ENCODE measurements around the gene MICAL3. TPM values are rescaled to one million over a fixed set of nuclear protein-coding genes. Genes with fewer than 3 reads are reported as not detected.

Gene MICAL3
- total RNA-seq, 4 donors from 2014 or later: 6.0 to 9.8 (median 8.1) TPM

GRCh38 chr22:18033204-18033998 is 9.0 kb upstream of the MICAL3 start:
- H3K27me3 ChIP-seq: no peaks in the 10 kb centered on the region
- H3K4me1 ChIP-seq: peaks cover 52 to 57% of the 10 kb centered on the region in 2 donors
- TF ChIP-seq, protein P1, sequence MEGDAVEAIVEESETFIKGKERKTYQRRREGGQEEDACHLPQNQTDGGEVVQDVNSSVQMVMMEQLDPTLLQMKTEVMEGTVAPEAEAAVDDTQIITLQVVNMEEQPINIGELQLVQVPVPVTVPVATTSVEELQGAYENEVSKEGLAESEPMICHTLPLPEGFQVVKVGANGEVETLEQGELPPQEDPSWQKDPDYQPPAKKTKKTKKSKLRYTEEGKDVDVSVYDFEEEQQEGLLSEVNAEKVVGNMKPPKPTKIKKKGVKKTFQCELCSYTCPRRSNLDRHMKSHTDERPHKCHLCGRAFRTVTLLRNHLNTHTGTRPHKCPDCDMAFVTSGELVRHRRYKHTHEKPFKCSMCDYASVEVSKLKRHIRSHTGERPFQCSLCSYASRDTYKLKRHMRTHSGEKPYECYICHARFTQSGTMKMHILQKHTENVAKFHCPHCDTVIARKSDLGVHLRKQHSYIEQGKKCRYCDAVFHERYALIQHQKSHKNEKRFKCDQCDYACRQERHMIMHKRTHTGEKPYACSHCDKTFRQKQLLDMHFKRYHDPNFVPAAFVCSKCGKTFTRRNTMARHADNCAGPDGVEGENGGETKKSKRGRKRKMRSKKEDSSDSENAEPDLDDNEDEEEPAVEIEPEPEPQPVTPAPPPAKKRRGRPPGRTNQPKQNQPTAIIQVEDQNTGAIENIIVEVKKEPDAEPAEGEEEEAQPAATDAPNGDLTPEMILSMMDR (IDR thresholded peaks at IDR 0.05 in 4 of 5, conservative IDR thresholded peaks at IDR 0.05 in 1 of 5): no peak
- in situ Hi-C loops (cut with MboI; ENCODE audit: low sequenced_read_pairs in 4 of 4) (no loop called here), intact Hi-C loops (cut with DNase I; ENCODE audit: low total_unique reads) (no loop called here)
- no peak for ATAC-seq
- DNase-seq: no peak
- no peak overlapping the region for H3K4me3 ChIP-seq
- H3K9me3 ChIP-seq: no peaks in the 10 kb centered on the region
- no peaks in the 10 kb centered on the region for H3K36me3 ChIP-seq
- H3K27ac ChIP-seq: peak overlapping the region; percentile 83 to 94 (median 90)

GRCh38 chr22:18032455-18033101 is 8.2 kb upstream of the MICAL3 start:
- ATAC-seq: no peak
- Histone ChIP-seq H3K27me3 (no peaks in the 10 kb centered on the region), H3K4me3 (no peak overlapping the region), H3K4me1 (peaks cover 56 to 63% of the 10 kb centered on the region in 2 donors), H3K9me3 (no peaks in the 10 kb centered on the region), H3K36me3 (no peaks in the 10 kb centered on the region), H3K27ac (peak overlapping the region; percentile 83 to 94 (median 90))
- no peak for DNase-seq
- in situ Hi-C loops (cut with MboI; ENCODE audit: low sequenced_read_pairs in 4 of 4): no loop called here
- intact Hi-C loops (cut with DNase I; ENCODE audit: low total_unique reads): no loop called here
- TF ChIP-seq POLR2A (IDR thresholded peaks at IDR 0.05): no peak
- TF ChIP-seq, protein P1 (IDR thresholded peaks at IDR 0.05 in 4 of 5, conservative IDR thresholded peaks at IDR 0.05 in 1 of 5): no peak

GRCh38 chr22:18031695-18032454 is 7.5 kb upstream of the MICAL3 start:
- H3K9me3 ChIP-seq: no peaks in the 10 kb centered on the region
- in situ Hi-C loops (cut with MboI; ENCODE audit: low sequenced_read_pairs in 4 of 4): no loop called here
- H3K27me3 ChIP-seq: no peaks in the 10 kb centered on the region
- ATAC-seq: peak; percentile 21 to 58
- peaks cover 61 to 63% of the 10 kb centered on the region in 2 donors for H3K4me1 ChIP-seq
- no peak overlapping the region for H3K4me3 ChIP-seq
- no peaks in the 10 kb centered on the region for H3K36me3 ChIP-seq
- intact Hi-C loops (cut with DNase I; ENCODE audit: low total_unique reads): no loop called here
- TF ChIP-seq, protein P1 (IDR thresholded peaks at IDR 0.05 in 4 of 5, conservative IDR thresholded peaks at IDR 0.05 in 1 of 5): no peak
- TF ChIP-seq POLR2A (IDR thresholded peaks at IDR 0.05): no peak
- H3K27ac ChIP-seq: peak overlapping the region; percentile 83 to 94 (median 90)
- DNase-seq: peak; percentile 62 to 69

GRCh38 chr22:18029686-18030267 is 5.4 kb upstream of the MICAL3 start:
- no peaks in the 10 kb centered on the region for H3K9me3 ChIP-seq
- H3K36me3 ChIP-seq: no peaks in the 10 kb centered on the region
- H3K4me1 ChIP-seq: peaks cover 49 to 53% of the 10 kb centered on the region in 2 donors
- in situ Hi-C loops (cut with MboI; ENCODE audit: low sequenced_read_pairs in 4 of 4) (loop anchor here in 1 of 4 donors (10.0 kb wide), 1 partner anchor 195 kb away; no protein-coding TSS in a partner anchor), intact Hi-C loops (cut with DNase I; ENCODE audit: low total_unique reads) (loop anchor here (2.0 kb wide), 1 partner anchor 139 kb away; no protein-coding TSS in a partner anchor)
- DNase-seq: no peak
- no peak for ATAC-seq
- H3K4me3 ChIP-seq: no peak overlapping the region
- TF ChIP-seq, protein P1 (IDR thresholded peaks at IDR 0.05 in 4 of 5, conservative IDR thresholded peaks at IDR 0.05 in 1 of 5): no peak
- no peak for TF ChIP-seq POLR2A (IDR thresholded peaks at IDR 0.05)
- H3K27me3 ChIP-seq: no peaks in the 10 kb centered on the region
- H3K27ac ChIP-seq: peak overlapping the region; percentile 83 to 94 (median 90)
